AG04449 (cell line): Measurements from ENCODE around the gene SLAIN1.

Experiments used
- CTCF ChIA-PET: fragments of 350-600 bp; formaldehyde crosslinking; extraction: SDS; loops from one replicate; lab custom pipeline; 2021; ENCODE audit warnings: antibody characterized with exemption; lab: Yijun Ruan, JAX
- POLR2A ChIA-PET: fragments of 400-600, 350-600 bp; formaldehyde crosslinking; extraction: SDS; loops from one replicate; lab custom pipeline; 2020; ENCODE audit warnings: antibody characterized with exemption, inconsistent platforms; lab: Yijun Ruan, JAX
- DNase-seq: peaks from one replicate; pipeline ENCODE4 v3.0.0-alpha.2; 2010; ENCODE audit warnings: low read depth, low spot score
- H3K4me3 ChIP-seq: 2 replicates; pipeline ENCODE4 v1.5.1; 2011; ENCODE audit warnings: low read depth, mild to moderate bottlenecking, control low read depth, low read length
- TF ChIP-seq, protein P1 (sequence below): IDR thresholded peaks from one replicate; pipeline ENCODE4 v1.5.1; 2011; ENCODE audit warnings: mild to moderate bottlenecking, moderate library complexity, low read length, control low read depth, inconsistent platforms; ENCODE audit not compliant: insufficient read depth; ENCODE audit errors: missing control alignments

SLAIN1 gene

DNA sequence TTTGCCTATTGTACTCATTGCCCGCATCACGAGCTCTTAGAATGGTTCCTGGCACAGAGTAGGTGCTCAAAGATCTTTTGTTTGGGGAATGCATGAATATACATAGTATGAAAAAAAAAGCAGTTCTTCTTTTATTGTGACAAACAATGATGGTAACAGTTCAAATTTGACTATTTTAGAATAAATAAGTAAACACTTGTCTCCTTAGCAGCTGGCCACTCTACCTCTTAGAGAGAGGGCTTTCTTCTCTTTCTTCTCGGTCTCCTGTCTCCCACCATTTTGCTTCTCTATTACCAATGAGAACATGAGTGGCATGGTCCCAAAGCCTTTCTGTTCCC is 639 bp upstream of the SLAIN1 start:
- no peak overlapping the region for H3K4me3 ChIP-seq
- DNase-seq = no peak
- ChIA-PET CTCF (no interaction called here), POLR2A (no interaction called here)
- TF ChIP-seq, protein P1, sequence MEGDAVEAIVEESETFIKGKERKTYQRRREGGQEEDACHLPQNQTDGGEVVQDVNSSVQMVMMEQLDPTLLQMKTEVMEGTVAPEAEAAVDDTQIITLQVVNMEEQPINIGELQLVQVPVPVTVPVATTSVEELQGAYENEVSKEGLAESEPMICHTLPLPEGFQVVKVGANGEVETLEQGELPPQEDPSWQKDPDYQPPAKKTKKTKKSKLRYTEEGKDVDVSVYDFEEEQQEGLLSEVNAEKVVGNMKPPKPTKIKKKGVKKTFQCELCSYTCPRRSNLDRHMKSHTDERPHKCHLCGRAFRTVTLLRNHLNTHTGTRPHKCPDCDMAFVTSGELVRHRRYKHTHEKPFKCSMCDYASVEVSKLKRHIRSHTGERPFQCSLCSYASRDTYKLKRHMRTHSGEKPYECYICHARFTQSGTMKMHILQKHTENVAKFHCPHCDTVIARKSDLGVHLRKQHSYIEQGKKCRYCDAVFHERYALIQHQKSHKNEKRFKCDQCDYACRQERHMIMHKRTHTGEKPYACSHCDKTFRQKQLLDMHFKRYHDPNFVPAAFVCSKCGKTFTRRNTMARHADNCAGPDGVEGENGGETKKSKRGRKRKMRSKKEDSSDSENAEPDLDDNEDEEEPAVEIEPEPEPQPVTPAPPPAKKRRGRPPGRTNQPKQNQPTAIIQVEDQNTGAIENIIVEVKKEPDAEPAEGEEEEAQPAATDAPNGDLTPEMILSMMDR = no peak

DNA sequence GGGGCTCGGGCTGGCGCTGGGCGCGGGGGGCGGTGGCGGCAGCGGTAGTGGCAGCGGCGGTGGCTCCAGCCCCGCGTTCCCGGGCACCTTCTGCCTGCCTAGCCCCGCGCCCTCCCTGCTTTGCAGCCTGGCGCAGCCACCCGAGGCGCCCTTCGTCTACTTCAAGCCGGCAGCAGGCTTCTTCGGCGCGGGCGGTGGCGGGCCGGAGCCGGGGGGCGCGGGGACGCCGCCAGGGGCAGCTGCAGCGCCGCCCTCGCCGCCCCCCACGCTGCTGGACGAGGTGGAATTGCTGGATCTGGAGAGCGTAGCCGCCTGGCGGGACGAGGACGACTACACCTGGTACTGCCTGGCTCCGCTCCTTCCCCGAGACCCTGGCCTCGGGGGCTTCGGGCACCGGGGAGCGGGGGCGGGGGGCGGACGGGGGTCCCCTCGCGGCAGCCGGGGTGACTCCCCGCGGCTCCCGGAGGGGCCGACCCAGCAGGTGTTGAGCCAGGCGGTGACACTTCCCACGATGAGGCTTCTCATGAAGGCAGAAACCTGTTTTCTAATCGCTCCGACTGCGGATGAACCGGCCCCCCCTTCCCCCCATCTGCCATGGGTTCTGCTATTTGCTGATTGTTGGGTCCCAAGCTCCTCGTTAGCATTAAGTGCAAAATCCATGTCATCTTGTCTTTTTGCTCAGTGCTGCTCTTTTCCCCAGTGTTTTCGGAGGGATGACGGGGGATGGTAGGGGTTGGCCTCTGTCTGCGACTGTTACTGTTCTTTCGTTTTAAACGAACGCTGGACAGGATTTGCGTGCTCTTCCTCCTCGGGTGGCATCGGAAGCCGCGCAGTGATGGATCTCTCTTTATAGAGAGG is 943 bp downstream of the SLAIN1 start:
- peak overlapping the region; percentile 45 for H3K4me3 ChIP-seq
- ChIA-PET POLR2A (no interaction called here), CTCF (no interaction called here)
- DNase-seq = no peak
- TF ChIP-seq, protein P1 = no peak

DNA sequence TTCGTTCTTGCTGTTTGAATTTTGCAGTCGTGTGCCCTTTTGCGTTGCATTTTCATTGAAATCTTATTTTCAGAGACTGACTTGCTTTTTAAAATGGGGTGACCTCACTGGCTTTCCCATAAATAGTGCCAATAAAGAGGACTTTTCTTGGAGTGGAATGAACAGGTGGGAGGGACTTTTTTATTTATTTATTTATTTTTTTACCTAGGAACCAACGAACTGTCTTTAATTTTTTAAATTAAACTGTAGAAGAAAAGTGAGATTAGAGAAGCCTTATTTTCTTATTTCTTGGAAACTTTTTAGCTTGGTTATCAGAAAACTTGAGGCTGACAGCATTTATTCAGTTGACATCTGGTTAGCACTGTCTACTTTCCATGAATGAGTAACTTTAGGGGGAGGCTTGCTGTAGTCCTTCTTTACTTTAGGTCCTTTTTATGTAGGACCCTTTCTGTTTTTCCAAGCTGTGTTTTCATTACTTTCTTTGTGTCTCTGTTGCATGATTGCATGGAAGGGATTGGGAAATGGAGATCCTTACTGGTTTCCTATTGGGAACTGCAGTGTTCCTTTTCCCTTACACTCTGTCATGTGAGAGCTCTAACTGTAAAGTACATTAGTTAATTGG is 1.7 kb downstream of the SLAIN1 start:
- H3K4me3 ChIP-seq = peak overlapping the region; percentile 45; the same call in 1 of the 2 replicates
- TF ChIP-seq, protein P1 = no peak
- DNase-seq = no peak
- ChIA-PET POLR2A (no interaction called here), CTCF (no interaction called here)

DNA sequence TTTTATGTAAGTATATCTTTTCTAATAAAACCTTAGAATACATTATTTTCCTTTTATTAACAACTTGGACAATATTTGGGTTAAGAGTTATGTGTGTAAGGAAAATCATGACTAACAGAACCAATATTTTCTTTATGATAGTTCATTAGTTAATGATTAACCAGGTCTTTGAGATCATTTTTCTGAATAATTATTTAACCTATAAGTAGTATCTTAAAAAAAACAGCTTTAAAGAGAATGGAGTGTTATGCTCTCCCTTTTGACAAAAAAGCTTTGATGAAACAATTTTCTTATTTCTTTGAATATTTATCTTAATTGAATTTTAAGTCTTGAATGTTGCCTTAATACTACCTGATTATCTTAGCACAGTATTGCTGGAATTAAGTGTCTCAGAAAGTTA is 3.8 kb downstream of the SLAIN1 start:
- no peak overlapping the region for H3K4me3 ChIP-seq
- ChIA-PET POLR2A (no interaction called here), CTCF (no interaction called here)
- TF ChIP-seq, protein P1 = no peak
- DNase-seq = no peak

DNA sequence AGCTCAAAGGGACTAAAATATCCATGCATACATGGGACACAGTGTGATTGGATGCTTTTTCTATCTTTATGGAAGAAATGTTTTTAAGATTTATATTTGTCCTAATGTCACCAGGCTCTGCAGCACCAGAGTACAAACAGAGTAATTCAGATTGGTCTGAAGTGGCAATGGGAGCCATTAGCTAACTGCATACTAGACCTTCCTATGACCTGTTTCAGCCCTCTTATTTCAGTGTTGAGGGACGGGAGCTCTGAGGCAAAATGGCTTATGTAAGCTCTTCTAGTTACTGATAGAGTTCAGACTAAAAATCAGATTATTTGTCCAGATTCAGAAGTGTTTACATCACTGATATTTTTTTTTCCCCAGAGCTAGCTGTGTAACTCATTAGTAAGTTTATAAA is 4.9 kb downstream of the SLAIN1 start:
- POLR2A ChIA-PET = no interaction called here
- H3K4me3 ChIP-seq = no peak overlapping the region
- TF ChIP-seq, protein P1 = no peak
- DNase-seq = no peak
- CTCF ChIA-PET = no interaction called here

DNA sequence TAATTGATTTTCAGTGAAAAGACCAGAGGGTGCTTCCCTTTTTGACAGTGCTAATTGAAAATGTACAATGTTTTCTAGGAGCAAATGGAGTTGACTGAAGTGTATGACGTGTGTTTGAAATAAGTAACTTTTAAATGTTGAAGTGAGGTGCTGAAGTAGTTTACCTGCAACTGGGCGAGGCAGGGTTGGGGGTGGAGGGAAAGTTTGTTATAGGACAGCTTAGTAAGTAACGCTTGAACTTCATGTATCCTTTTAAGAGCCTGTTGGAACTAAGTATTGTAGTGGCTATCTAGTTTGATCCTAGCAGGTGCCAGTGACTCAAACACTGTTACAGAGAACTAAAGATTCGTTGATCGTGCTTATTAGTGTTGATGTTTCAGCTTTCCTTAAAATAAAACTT is 5.9 kb downstream of the SLAIN1 start:
- POLR2A ChIA-PET = no interaction called here

More for the DNA sequence above, 5.9 kb downstream of the SLAIN1 start:
- CTCF ChIA-PET = no interaction called here
- DNase-seq = no peak
- H3K4me3 ChIP-seq = no peak overlapping the region
- TF ChIP-seq, protein P1 = no peak
